CD14-positive monocyte (primary cell): ENCODE data around the gene MYO1H. TPM values are rescaled to one million over a fixed set of nuclear protein-coding genes. Genes with fewer than 3 reads are reported as not detected.

Experiments
- DNase-seq, 3 donors: peaks; one replicate each; pipeline ENCODE4 v3.0.0-alpha.2; 2011 to 2022
- H2AFZ ChIP-seq: 2 replicates; pipeline ENCODE4 v1.6.0; 2012; ENCODE audit warnings: mild to moderate bottlenecking, low read depth, low read length, inconsistent platforms; ENCODE audit not compliant: insufficient read depth, poor library complexity, severe bottlenecking
- H3K27ac ChIP-seq, 2 donors: 1 replicate in 1 of 2; 2 replicates in 1 of 2; pipeline ENCODE4 v1.5.1; 2012 to 2013; ENCODE audit warnings: low read length in 2 of 2, control low read depth in 1 of 2, inconsistent platforms in 1 of 2, low read depth in 1 of 2, mild to moderate bottlenecking in 1 of 2
- H3K27me3 ChIP-seq, 2 donors: one replicate each; pipeline versions ENCODE4 v1.6.0 to v1.6.1; 2011 to 2013; ENCODE audit warnings: low read length in 2 of 2; ENCODE audit not compliant: control insufficient read depth in 2 of 2, insufficient read depth in 2 of 2
- H3K36me3 ChIP-seq, 2 donors: replicated peaks in 1 of 2; 1 replicate in 1 of 2; 2 replicates in 1 of 2; pipeline versions ENCODE4 v1.5.1 to v1.6.1; 2012 to 2013; ENCODE audit warnings: low read length in 2 of 2, control low read depth in 1 of 2, inconsistent platforms in 1 of 2, mild to moderate bottlenecking in 1 of 2; ENCODE audit not compliant: insufficient read depth in 2 of 2, control insufficient read depth in 1 of 2
- H3K4me1 ChIP-seq, 2 donors: 1 replicate in 1 of 2; 2 replicates in 1 of 2; pipeline versions ENCODE4 v1.5.1 to v1.6.1; 2012 to 2013; ENCODE audit warnings: low read length in 2 of 2, control low read depth in 1 of 2, inconsistent platforms in 1 of 2, mild to moderate bottlenecking in 1 of 2, moderate library complexity in 1 of 2; ENCODE audit not compliant: insufficient read depth in 2 of 2, control insufficient read depth in 1 of 2
- H3K4me2 ChIP-seq: replicated peaks from 2 replicates; pipeline ENCODE3; 2012; ENCODE audit warnings: low read length, moderate library complexity, mild to moderate bottlenecking; ENCODE audit not compliant: poor library complexity, severe bottlenecking; ENCODE audit errors: extremely low read depth
- H3K4me3 ChIP-seq, 3 experiments: fragments of 200-600 bp in 1 of 3; sonication (generic) in 1 of 3; replicated peaks in 1 of 3; 1 replicate in 2 of 3; 2 replicates in 1 of 3; pipeline ENCODE4 v1.5.1; 2011 to 2013; ENCODE audit warnings: low read length in 3 of 3, mild to moderate bottlenecking in 3 of 3, control low read depth in 2 of 3, low read depth in 2 of 3, inconsistent platforms in 1 of 3, moderate library complexity in 1 of 3
- H3K79me2 ChIP-seq: 2 replicates; pipeline ENCODE4 v1.6.0; 2012; ENCODE audit warnings: mild to moderate bottlenecking, control low read depth, inconsistent platforms, low read length, moderate library complexity; ENCODE audit not compliant: insufficient read depth
- H3K9ac ChIP-seq: 2 replicates; pipeline ENCODE4 v1.6.0; 2017; ENCODE audit warnings: low read length, mild to moderate bottlenecking; ENCODE audit not compliant: insufficient read depth, poor library complexity, severe bottlenecking
- H3K9me3 ChIP-seq, 2 donors: replicated peaks in 1 of 2; 1 replicate in 1 of 2; 2 replicates in 1 of 2; pipeline versions ENCODE4 v1.5.1 to v1.6.1; 2012 to 2013; ENCODE audit warnings: low read length in 2 of 2, control low read depth in 1 of 2; ENCODE audit not compliant: control insufficient read depth in 1 of 2, insufficient read depth in 1 of 2
- H4K20me1 ChIP-seq: 2 replicates; pipeline ENCODE4 v1.6.0; 2012; ENCODE audit warnings: mild to moderate bottlenecking, low read length, control low read depth, moderate library complexity; ENCODE audit not compliant: insufficient read depth
- H3K27ac Mint-ChIP-seq, 7 donors: one replicate each; pipeline ENCODE4 v1.8.0; 2020; ENCODE audit warnings: mild to moderate bottlenecking in 7 of 7, mixed read lengths in 7 of 7, moderate library complexity in 6 of 7, inconsistent platforms in 2 of 7
- H3K27me3 Mint-ChIP-seq, 3 donors: one replicate each; pipeline ENCODE4 v1.8.0; 2021 to 2022; ENCODE audit warnings: low read depth in 3 of 3, mild to moderate bottlenecking in 3 of 3, mixed read lengths in 3 of 3, moderate library complexity in 3 of 3, inconsistent platforms in 1 of 3
- H3K36me3 Mint-ChIP-seq, 2 donors: one replicate each; pipeline ENCODE4 v1.8.0; 2020; ENCODE audit warnings: mixed read lengths in 2 of 2, inconsistent platforms in 1 of 2, mild to moderate bottlenecking in 1 of 2
- H3K4me1 Mint-ChIP-seq: one replicate; pipeline ENCODE4 v1.8.0; 2020; ENCODE audit warnings: mild to moderate bottlenecking, mixed read lengths
- H3K4me3 Mint-ChIP-seq, 2 donors: one replicate each; pipeline ENCODE4 v1.8.0; 2020; ENCODE audit warnings: mild to moderate bottlenecking in 2 of 2, mixed read lengths in 2 of 2, moderate library complexity in 1 of 2
- H3K9me3 Mint-ChIP-seq, 7 donors: one replicate each; pipeline ENCODE4 v1.8.0; 2020 to 2022; ENCODE audit warnings: mixed read lengths in 7 of 7, mild to moderate bottlenecking in 6 of 7, moderate library complexity in 6 of 7, inconsistent platforms in 2 of 7
- CTCF ChIP-seq: fragments of 200-600 bp; IDR thresholded peaks from one replicate; pipeline ENCODE4 v1.8.0; 2022; ENCODE audit warnings: antibody characterized with exemption, mild to moderate bottlenecking
- WGBS: methylation state at CpG from one replicate; pipeline ENCODE4 v1.1.5; 2013; ENCODE audit warnings: missing lambda C conversion rate; ENCODE audit not compliant: insufficient coverage; 5-methylcytosine and 5-hydroxymethylcytosine counted together
- intact Hi-C, 2 donors: fragments of 100-400 bp; cut with micrococcal nuclease; formaldehyde crosslinking; loops; one replicate each; pipeline versions ENCODE4 v1.15.0 to v1.15.1; 2023
- polyA plus RNA-seq, 3 donors: library from polyadenylated mRNA; depleted of rRNA in 1 of 3; unstranded in 2 of 3; stranded (reverse) in 1 of 3; fragments of 300-500 nt in 2 of 3; fragments of >200 nt in 1 of 3; fragmentation: Illumina TruSeq in 2 of 3; gene quantifications; 1 replicate in 2 of 3; 2 replicates in 1 of 3; pipeline ENCODE4 v1.2.3, GENCODE V29; 2012 to 2021

The MYO1H gene
- polyA plus RNA-seq, 3 donors: not detected

DNA sequence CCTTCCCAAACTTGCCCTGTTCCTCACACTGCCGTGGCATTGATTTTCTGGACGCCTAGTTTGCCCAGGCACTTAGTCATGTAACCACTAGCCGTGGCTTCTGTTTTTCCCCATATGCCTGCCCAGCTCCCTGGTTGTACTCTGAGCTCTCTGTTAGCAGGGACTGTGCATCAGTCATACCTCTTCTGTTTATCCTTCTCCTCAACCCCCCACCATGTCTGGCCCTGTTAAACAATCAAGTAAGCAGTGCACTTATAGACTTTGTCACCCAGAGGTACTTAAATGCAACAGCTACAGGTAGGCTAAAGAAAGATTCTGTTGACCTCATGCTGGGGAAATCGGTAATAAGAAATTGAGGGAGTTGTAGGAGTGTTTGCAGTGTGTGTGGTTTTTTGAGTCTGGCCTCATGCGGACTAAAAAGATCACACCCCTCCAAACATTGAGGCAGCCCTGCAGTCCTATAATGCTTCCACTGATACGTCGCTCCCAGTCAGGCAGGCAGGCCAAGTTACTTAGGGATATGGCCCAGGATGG is 146.7 kb downstream of the MYO1H start:
- H3K27me3 Mint-ChIP-seq: no peaks in the 10 kb centered on the region
- H3K4me3 Mint-ChIP-seq: no peak overlapping the region
- TF ChIP-seq CTCF: no peak
- peaks cover 85 to 89% of the 10 kb centered on the region in 2 donors for H3K36me3 Mint-ChIP-seq
- no peaks in the 10 kb centered on the region for H3K79me2 ChIP-seq
- peaks cover 0 to 7% (median 2%) of the 10 kb centered on the region in 7 donors for H3K9me3 Mint-ChIP-seq
- no peak overlapping the region for H3K4me2 ChIP-seq
- 96% methylated on average over 3 of the region's 7 CpGs for WGBS
- no peak for DNase-seq
- no peak overlapping the region for H3K27ac ChIP-seq
- no peak overlapping the region for H3K9ac ChIP-seq
- H3K4me3 ChIP-seq: no peak overlapping the region
- H3K36me3 ChIP-seq: peaks cover 62 to 94% of the 10 kb centered on the region in 2 donors
- no peaks in the 10 kb centered on the region for H3K9me3 ChIP-seq
- no peaks in the 10 kb centered on the region for H3K27me3 ChIP-seq
- peak overlapping the region in 1 of 7 donors; percentile 39 for H3K27ac Mint-ChIP-seq
- no peaks in the 10 kb centered on the region for H4K20me1 ChIP-seq
- intact Hi-C loops: no loop called here
- no peaks in the 10 kb centered on the region for H3K4me1 ChIP-seq
- H3K4me1 Mint-ChIP-seq: no peaks in the 10 kb centered on the region
- H2AFZ ChIP-seq: no peak overlapping the region

DNA sequence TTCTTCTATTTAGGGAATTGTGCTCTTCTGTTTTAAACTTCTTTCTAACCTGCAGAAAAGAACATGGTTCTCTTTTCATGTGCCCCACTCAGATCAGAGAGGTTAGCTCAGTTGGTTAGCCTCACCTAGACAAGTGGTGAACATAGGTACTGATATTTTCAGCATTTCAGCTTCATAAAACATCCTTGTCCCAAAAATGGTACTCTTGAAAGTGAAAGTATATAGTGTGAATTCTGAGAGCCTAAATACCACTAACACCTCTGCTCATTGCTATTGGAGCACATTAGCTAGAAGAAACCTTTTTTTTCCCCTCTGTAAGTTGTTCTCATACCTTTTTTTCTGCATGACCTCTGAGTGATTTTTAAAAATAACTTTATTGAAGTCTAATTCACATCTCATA is 147.3 kb downstream of the MYO1H start:
- Mint-ChIP-seq H3K27ac (peak overlapping the region in 1 of 7 donors; percentile 39), H3K27me3 (no peaks in the 10 kb centered on the region), H3K36me3 (peaks cover 84 to 88% of the 10 kb centered on the region in 2 donors), H3K4me1 (no peaks in the 10 kb centered on the region), H3K9me3 (peaks cover 0 to 7% (median 2%) of the 10 kb centered on the region in 7 donors), H3K4me3 (no peak overlapping the region)
- Histone ChIP-seq H4K20me1 (no peaks in the 10 kb centered on the region), H3K4me2 (no peak overlapping the region), H3K4me1 (no peaks in the 10 kb centered on the region), H3K36me3 (peaks cover 62 to 94% of the 10 kb centered on the region in 2 donors), H3K79me2 (no peaks in the 10 kb centered on the region), H3K4me3 (no peak overlapping the region), H2AFZ (no peak overlapping the region), H3K27ac (no peak overlapping the region), H3K27me3 (no peaks in the 10 kb centered on the region), H3K9me3 (no peaks in the 10 kb centered on the region), H3K9ac (no peak overlapping the region)
- no peak for TF ChIP-seq CTCF
- no peak for DNase-seq
- intact Hi-C loops: no loop called here
